Muscle layer of colon (tissue), 2 donors: ENCODE data around the gene INO80D.
A peak's percentile ranks its signal among the peaks of the same experiment; 100 is the strongest.
"Not testable (repeated sequence)": the region's sequence is repeated elsewhere in the genome, so short reads cannot be mapped to it uniquely, and the experiment has no call there.

Experiments used
- H3K27ac ChIP-seq: one replicate; pipeline ENCODE4 v1.7.0; 2013; ENCODE audit warnings: low read depth, mild to moderate bottlenecking, low read length, moderate library complexity
- H3K27me3 ChIP-seq, 2 donors: one replicate each; pipeline ENCODE4 v1.7.0; 2013; ENCODE audit warnings: low read length in 2 of 2, mild to moderate bottlenecking in 2 of 2; ENCODE audit not compliant: insufficient read depth in 2 of 2, control insufficient read depth in 1 of 2
- H3K36me3 ChIP-seq: one replicate; pipeline ENCODE4 v1.7.0; 2013; ENCODE audit warnings: mild to moderate bottlenecking, low read length; ENCODE audit not compliant: insufficient read depth
- H3K4me1 ChIP-seq: one replicate; pipeline ENCODE4 v1.7.0; 2013; ENCODE audit warnings: mild to moderate bottlenecking, low read length; ENCODE audit not compliant: insufficient read depth
- H3K4me3 ChIP-seq, 2 donors: one replicate each; pipeline ENCODE4 v1.7.0; 2013; ENCODE audit warnings: low read length in 2 of 2, low read depth in 1 of 2, mild to moderate bottlenecking in 1 of 2, moderate library complexity in 1 of 2
- H3K9ac ChIP-seq: one replicate; pipeline ENCODE4 v1.7.0; 2013; ENCODE audit warnings: low read length
- H3K9me3 ChIP-seq: one replicate; pipeline ENCODE4 v1.7.0; 2013; ENCODE audit warnings: mild to moderate bottlenecking, low read length
- donor health status: abdominal sarcoma.
- donor health status: Adenocarcinoma of cecum.

The INO80D gene, protein sequence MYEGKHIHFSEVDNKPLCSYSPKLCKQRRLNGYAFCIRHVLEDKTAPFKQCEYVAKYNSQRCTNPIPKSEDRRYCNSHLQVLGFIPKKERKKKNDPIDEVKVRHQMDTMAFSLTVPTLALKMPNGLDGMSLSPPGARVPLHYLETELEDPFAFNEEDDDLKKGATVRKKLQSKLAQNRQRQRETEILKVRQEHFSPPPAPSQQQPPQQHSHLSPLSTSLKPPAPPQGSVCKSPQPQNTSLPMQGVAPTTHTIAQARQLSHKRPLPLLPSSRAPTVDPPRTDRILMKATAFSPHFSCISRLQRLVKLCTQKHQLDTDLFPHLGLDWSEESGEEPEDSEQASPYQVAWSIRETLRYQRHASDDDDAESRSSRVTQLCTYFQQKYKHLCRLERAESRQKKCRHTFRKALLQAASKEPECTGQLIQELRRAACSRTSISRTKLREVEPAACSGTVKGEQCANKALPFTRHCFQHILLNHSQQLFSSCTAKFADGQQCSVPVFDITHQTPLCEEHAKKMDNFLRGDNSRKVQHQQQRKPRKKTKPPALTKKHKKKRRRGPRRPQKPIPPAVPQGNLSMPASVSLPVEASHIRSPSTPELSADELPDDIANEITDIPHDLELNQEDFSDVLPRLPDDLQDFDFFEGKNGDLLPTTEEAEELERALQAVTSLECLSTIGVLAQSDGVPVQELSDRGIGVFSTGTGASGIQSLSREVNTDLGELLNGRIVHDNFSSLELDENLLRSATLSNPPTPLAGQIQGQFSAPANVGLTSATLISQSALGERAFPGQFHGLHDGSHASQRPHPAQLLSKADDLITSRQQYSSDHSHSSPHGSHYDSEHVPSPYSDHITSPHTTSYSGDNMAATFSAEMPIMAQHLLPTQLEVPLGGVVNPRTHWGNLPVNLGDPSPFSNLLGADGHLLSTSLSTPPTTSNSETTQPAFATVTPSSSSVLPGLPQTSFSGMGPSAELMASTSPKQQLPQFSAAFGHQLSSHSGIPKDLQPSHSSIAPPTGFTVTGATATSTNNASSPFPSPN

DNA sequence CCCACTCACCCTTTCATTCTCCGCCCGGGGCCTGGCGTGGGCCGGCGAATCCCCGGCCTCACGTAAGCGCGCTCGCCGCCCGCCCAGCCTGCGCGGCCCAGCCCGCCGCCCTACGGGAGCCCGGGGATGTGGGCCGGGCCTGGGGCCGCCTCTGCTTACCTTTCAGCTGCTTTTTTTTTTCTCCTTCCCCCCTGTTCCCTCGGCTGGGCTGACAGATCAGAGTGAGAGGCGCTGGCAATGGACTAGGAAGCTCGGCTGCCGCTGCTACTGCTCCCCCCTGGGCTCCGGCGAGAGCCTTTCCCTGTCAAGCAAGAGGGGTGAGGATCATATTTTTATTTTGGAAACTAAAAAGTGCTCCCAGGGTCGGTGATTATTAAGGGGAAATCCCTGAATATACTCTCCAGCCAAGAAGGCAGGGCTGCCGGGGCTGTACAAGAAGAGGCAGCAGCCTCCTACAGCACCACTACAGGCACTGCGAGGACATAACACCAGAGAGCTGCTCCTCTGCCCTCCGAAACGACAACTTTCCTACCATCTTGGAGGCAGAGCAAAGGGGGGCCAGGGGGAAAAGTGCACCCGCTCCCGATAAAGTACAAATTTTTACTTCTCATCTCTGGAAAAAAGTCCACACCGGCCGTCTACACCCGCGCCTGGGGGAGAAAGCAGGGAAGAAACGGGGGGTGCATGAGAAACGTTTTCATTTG lies at the start of gene INO80D:
Gene INO80D, minus strand, starts transcription at position 433 of the 704 bp plus-strand sequence. CDS start 23,158 bp downstream, outside the sequence.
- H3K9me3 ChIP-seq = no peaks in the 10 kb centered on the region
- peak within 1 kb of the TSS; percentile 99 for H3K27ac ChIP-seq
- H3K9ac ChIP-seq = peak within 1 kb of the TSS; percentile 95
- peaks cover 24% of the 10 kb centered on the region for H3K4me1 ChIP-seq
- no peaks in the 10 kb centered on the region for H3K36me3 ChIP-seq
- H3K27me3 ChIP-seq = no peaks in the 10 kb centered on the region
- peak within 1 kb of the TSS; percentile 93 to 97 for H3K4me3 ChIP-seq

GRCh38 chr2:206127656-206128055 lies 41.7 kb upstream of the INO80D start:
- H3K4me1 ChIP-seq = no peaks in the 10 kb centered on the region
- peaks cover 46% of the 10 kb centered on the region for H3K36me3 ChIP-seq
- no peak overlapping the region for H3K4me3 ChIP-seq
- H3K9me3 ChIP-seq = no peaks in the 10 kb centered on the region
- H3K9ac ChIP-seq = no peak overlapping the region
- H3K27me3 ChIP-seq = no peaks in the 10 kb centered on the region
- no peak overlapping the region for H3K27ac ChIP-seq

DNA sequence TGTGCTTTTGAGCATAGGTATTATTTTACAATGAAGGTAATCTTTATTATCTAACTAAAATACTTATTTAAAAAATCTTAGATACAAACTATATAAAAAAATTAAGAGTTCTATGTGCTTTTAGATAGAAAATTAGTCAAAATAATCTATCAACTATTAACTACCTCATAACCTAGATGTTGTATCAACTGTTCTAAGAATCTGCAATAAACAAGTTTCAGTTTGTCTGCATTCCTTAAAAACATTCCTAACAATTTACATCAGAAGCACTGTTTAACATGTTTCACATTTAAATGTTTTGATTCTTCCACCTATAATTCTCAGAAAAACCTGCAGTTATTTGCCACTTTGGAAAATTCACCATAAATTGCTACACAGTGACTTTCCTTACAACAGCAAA lies 39.9 kb upstream of the INO80D start:
- H3K36me3 ChIP-seq = peaks cover 49% of the 10 kb centered on the region
- no peaks in the 10 kb centered on the region for H3K4me1 ChIP-seq
- no peak overlapping the region for H3K27ac ChIP-seq
- no peak overlapping the region for H3K9ac ChIP-seq
- no peak overlapping the region for H3K4me3 ChIP-seq
- H3K27me3 ChIP-seq = no peaks in the 10 kb centered on the region
- H3K9me3 ChIP-seq = no peaks in the 10 kb centered on the region

DNA sequence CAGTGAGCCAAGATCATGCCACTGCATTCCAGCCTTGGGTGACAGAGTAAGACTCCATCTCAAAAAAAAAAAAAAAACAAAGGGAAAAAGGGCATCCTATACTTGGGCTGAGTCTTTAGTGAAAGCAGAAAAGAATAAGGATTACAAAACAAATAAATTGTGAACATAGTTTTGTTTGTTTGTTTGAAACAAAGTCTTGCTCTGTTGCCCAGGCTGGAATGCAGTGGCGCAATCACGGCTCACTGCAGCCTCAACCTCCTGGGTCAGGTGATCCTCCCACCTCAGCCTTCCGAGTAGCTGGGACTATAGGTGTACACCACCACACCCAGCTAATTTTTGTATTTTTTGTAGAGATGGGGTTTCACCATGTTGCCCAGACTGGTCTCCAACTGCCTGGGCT lies 36.6 kb upstream of the INO80D start:
- not testable (repeated sequence) for H3K4me3 ChIP-seq, H3K4me1 ChIP-seq, H3K9me3 ChIP-seq, H3K27me3 ChIP-seq, H3K27ac ChIP-seq, H3K9ac ChIP-seq
- peaks cover 46% of the 10 kb centered on the region for H3K36me3 ChIP-seq

- Histone ChIP-seq H3K36me3 (peaks cover 16% of the 10 kb centered on the region), H3K9me3 (no peaks in the 10 kb centered on the region), H3K27ac (no peak overlapping the region), H3K4me1 (no peaks in the 10 kb centered on the region), H3K27me3 (no peaks in the 10 kb centered on the region), H3K4me3 (no peak overlapping the region), H3K9ac (no peak overlapping the region)
Measured at GRCh38 chr2:206116278-206116677, 30.3 kb upstream of the INO80D start.

DNA sequence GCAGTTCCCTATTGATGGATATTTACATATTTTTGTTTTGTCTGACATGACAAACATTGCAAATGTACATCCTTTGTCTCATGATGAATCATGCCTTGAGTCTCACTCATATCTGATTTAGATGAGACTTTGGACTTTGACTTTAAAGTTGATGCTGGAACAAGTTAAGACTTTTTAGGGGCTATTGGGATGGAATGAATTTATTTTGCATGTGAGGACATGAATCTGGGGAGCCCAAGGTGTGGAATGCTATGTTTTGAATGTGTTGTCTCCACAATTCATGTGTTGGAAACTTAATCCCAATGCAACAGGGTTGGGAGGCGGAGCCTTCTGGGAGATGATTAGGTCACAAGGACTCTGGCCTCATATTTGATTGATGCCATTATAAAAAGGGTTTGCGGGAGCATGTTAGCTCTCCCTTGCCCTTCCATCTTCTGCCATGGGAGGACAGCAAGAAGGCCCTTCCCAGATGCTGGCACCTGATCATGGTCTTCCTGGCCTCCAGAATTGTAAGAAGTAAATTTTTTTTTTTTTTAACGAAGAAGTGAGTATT lies 29.1 kb upstream of the INO80D start:
- H3K36me3 ChIP-seq = peaks cover 5% of the 10 kb centered on the region
- no peak overlapping the region for H3K4me3 ChIP-seq
- H3K9ac ChIP-seq = no peak overlapping the region
- H3K9me3 ChIP-seq = no peaks in the 10 kb centered on the region
- H3K4me1 ChIP-seq = no peaks in the 10 kb centered on the region
- H3K27ac ChIP-seq = no peak overlapping the region
- no peaks in the 10 kb centered on the region for H3K27me3 ChIP-seq

GRCh38 chr2:206112846-206113547 lies 27.0 kb upstream of the INO80D start:
- Histone ChIP-seq H3K4me1 (no peaks in the 10 kb centered on the region), H3K36me3 (no peaks in the 10 kb centered on the region), H3K9ac (no peak overlapping the region), H3K27ac (no peak overlapping the region), H3K27me3 (no peaks in the 10 kb centered on the region), H3K9me3 (no peaks in the 10 kb centered on the region), H3K4me3 (no peak overlapping the region)

- H3K4me3 ChIP-seq = no peak overlapping the region
- H3K27ac ChIP-seq = no peak overlapping the region
- no peak overlapping the region for H3K9ac ChIP-seq
- no peaks in the 10 kb centered on the region for H3K9me3 ChIP-seq
- no peaks in the 10 kb centered on the region for H3K4me1 ChIP-seq
- no peaks in the 10 kb centered on the region for H3K36me3 ChIP-seq
- H3K27me3 ChIP-seq = no peaks in the 10 kb centered on the region
Measured at GRCh38 chr2:206112108-206112507, 26.1 kb upstream of the INO80D start.

DNA sequence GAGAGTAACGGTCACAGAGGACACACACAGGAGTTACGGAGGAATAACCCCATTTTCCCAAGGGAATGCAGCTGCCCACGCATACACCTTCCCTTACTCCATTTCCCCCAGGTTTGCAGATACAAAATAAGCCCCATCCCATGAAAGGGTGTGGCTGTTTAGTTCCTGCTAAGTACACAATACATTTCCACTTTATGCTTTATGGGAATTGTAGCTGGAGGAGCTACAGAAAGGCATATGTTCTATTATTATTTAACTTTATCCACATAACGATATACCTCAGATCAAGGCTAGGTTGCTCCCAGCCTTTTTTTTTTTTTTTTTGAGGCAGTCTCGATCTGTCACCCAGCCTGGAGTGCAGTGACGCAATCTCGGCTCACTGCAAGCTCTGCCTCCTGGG lies 22.7 kb upstream of the INO80D start:
- Histone ChIP-seq H3K36me3 (no peaks in the 10 kb centered on the region), H3K4me1 (no peaks in the 10 kb centered on the region), H3K4me3 (no peak overlapping the region), H3K27me3 (no peaks in the 10 kb centered on the region), H3K9ac (no peak overlapping the region), H3K27ac (no peak overlapping the region), H3K9me3 (no peaks in the 10 kb centered on the region)

- no peak overlapping the region for H3K9ac ChIP-seq
- no peaks in the 10 kb centered on the region for H3K27me3 ChIP-seq
- no peak overlapping the region for H3K4me3 ChIP-seq
- no peaks in the 10 kb centered on the region for H3K4me1 ChIP-seq
- no peak overlapping the region for H3K27ac ChIP-seq
- no peaks in the 10 kb centered on the region for H3K9me3 ChIP-seq
- no peaks in the 10 kb centered on the region for H3K36me3 ChIP-seq
Measured at GRCh38 chr2:206105541-206105940, 19.6 kb upstream of the INO80D start.
